Neural cell (in vitro differentiated cells): ENCODE measurements around the gene NUP133. TPM values are rescaled to one million over a fixed set of nuclear protein-coding genes. Genes with fewer than 3 reads are reported as not detected.

Experiments
- H2AFZ ChIP-seq: fragments of 200-600, 300-800 bp; sonication (generic), shearing (Covaris generic); 2 replicates; pipeline ENCODE4 v1.6.0; 2014; ENCODE audit warnings: low read depth, mild to moderate bottlenecking, antibody characterized with exemption, low read length, moderate library complexity
- H3F3A ChIP-seq: fragments of 200-600 bp; shearing (Covaris generic); 2 replicates; pipeline ENCODE4 v1.6.1; 2016; ENCODE audit warnings: mild to moderate bottlenecking, moderate library complexity, mixed read lengths, antibody characterized with exemption, low read length; ENCODE audit not compliant: insufficient read depth, poor library complexity, severe bottlenecking
- H3K27ac ChIP-seq: fragments of 200-600, 300-800 bp; sonication (generic), shearing (Covaris generic); 2 replicates; pipeline ENCODE4 v1.5.1; 2014; ENCODE audit warnings: mild to moderate bottlenecking, low read length, moderate library complexity
- H3K27me3 ChIP-seq: fragments of 300-800, 200-600 bp; sonication (generic), shearing (Covaris generic); 2 replicates; pipeline ENCODE4 v1.6.0; 2014; ENCODE audit warnings: mild to moderate bottlenecking, low read depth, low read length, moderate library complexity; ENCODE audit not compliant: insufficient read depth
- H3K36me3 ChIP-seq: fragments of 300-800, 200-600 bp; sonication (generic), shearing (Covaris generic); 2 replicates; pipeline ENCODE4 v1.5.1; 2014; ENCODE audit warnings: mild to moderate bottlenecking, antibody characterized with exemption, low read length, moderate library complexity; ENCODE audit not compliant: insufficient read depth
- H3K4me2 ChIP-seq: fragments of 300-800, 200-600 bp; sonication (generic), shearing (Covaris generic); 2 replicates; pipeline ENCODE4 v1.6.0; 2014; ENCODE audit warnings: mild to moderate bottlenecking, low read length
- H3K4me3 ChIP-seq: fragments of 300-800, 200-600 bp; sonication (generic), shearing (Covaris generic); 2 replicates; pipeline ENCODE4 v1.5.1; 2014; ENCODE audit warnings: mild to moderate bottlenecking, low read length, moderate library complexity
- H3K79me2 ChIP-seq: fragments of 200-600 bp; shearing (Covaris generic); replicated peaks from 2 replicates; pipeline ENCODE4 v1.6.0; 2014; ENCODE audit warnings: mild to moderate bottlenecking, low read length, moderate library complexity; ENCODE audit not compliant: insufficient read depth
- H3K9ac ChIP-seq: fragments of 300-800, 200-600 bp; sonication (generic), shearing (Covaris generic); 2 replicates; pipeline ENCODE4 v1.6.1; 2016; ENCODE audit warnings: mild to moderate bottlenecking, low read length, mixed read lengths
- H3K9me2 ChIP-seq: fragments of 200-600 bp; shearing (Covaris generic); 2 replicates; pipeline ENCODE4 v1.6.1; 2016; ENCODE audit warnings: mild to moderate bottlenecking, low read length, mixed read lengths; ENCODE audit not compliant: insufficient read depth
- H3K9me3 ChIP-seq: fragments of 200-600, 300-800 bp; sonication (generic), shearing (Covaris generic); 2 replicates; pipeline ENCODE4 v1.6.1; 2016; ENCODE audit warnings: mild to moderate bottlenecking, mixed run types, low read length, moderate library complexity, mixed read lengths
- H4K20me1 ChIP-seq: fragments of 200-600 bp; shearing (Covaris generic); 2 replicates; pipeline ENCODE4 v1.6.1; 2016; ENCODE audit warnings: mild to moderate bottlenecking, mixed run types; ENCODE audit not compliant: insufficient read depth
- EP300 ChIP-seq: fragments of 450-650 bp; conservative IDR thresholded peaks from 2 replicates; pipeline ENCODE4 v1.6.1; 2014; ENCODE audit warnings: antibody characterized with exemption, mild to moderate bottlenecking, moderate library complexity; ENCODE audit not compliant: poor library complexity, severe bottlenecking
- EZH2 ChIP-seq: fragments of 200-600, 300-800 bp; shearing (Covaris generic), sonication (generic); IDR thresholded peaks from 2 replicates; pipeline ENCODE4 v1.6.1; 2014; ENCODE audit warnings: antibody characterized with exemption, low read length, borderline replicate concordance, mild to moderate bottlenecking; ENCODE audit not compliant: insufficient read depth, poor library complexity, severe bottlenecking
- MXI1 ChIP-seq: fragments of 450-650 bp; conservative IDR thresholded peaks from 2 replicates; pipeline ENCODE4 v1.6.1; 2014; ENCODE audit warnings: antibody characterized with exemption, mild to moderate bottlenecking; ENCODE audit not compliant: poor library complexity, severe bottlenecking
- POLR2AphosphoS5 ChIP-seq: IDR thresholded peaks from 2 replicates; pipeline ENCODE4 v1.6.1; 2012
- RAD21 ChIP-seq: fragments of 450-650 bp; conservative IDR thresholded peaks from 2 replicates; pipeline ENCODE4 v1.6.1; 2014; ENCODE audit warnings: antibody characterized with exemption, mild to moderate bottlenecking, moderate library complexity
- SMC3 ChIP-seq: fragments of 450-650 bp; conservative IDR thresholded peaks from 2 replicates; pipeline ENCODE4 v1.6.1; 2014; ENCODE audit warnings: antibody characterized with exemption, mild to moderate bottlenecking, moderate library complexity; ENCODE audit not compliant: poor library complexity
- TAF1 ChIP-seq: IDR thresholded peaks from 2 replicates; pipeline ENCODE4 v1.6.1; 2012; ENCODE audit warnings: low read depth
- polyA minus RNA-seq: library from RNA; depleted of rRNA, polyadenylated mRNA; stranded (reverse); fragments of >200 nt; gene quantifications from 2 replicates; pipeline ENCODE4 v1.2.3, GENCODE V29; 2014
- polyA plus RNA-seq: library from polyadenylated mRNA; depleted of rRNA; stranded (reverse); fragments of >200 nt; gene quantifications from 2 replicates; pipeline ENCODE4 v1.2.3, GENCODE V29; 2014
- TF ChIP-seq, protein P1 (sequence below): fragments of 450-650 bp; IDR thresholded peaks from 2 replicates; pipeline ENCODE4 v1.5.1; 2014; ENCODE audit warnings: antibody characterized with exemption, mild to moderate bottlenecking, moderate library complexity; ENCODE audit not compliant: poor library complexity, severe bottlenecking
- TF ChIP-seq, protein P2 (sequence below): IDR thresholded peaks from 2 replicates; pipeline ENCODE4 v1.6.1; 2012; ENCODE audit warnings: borderline replicate concordance

Gene NUP133
- polyA plus RNA-seq, result 60.2 and 73.4 TPM in 2 replicates
- 85.7 and 87.5 TPM in 2 replicates for polyA minus RNA-seq

DNA sequence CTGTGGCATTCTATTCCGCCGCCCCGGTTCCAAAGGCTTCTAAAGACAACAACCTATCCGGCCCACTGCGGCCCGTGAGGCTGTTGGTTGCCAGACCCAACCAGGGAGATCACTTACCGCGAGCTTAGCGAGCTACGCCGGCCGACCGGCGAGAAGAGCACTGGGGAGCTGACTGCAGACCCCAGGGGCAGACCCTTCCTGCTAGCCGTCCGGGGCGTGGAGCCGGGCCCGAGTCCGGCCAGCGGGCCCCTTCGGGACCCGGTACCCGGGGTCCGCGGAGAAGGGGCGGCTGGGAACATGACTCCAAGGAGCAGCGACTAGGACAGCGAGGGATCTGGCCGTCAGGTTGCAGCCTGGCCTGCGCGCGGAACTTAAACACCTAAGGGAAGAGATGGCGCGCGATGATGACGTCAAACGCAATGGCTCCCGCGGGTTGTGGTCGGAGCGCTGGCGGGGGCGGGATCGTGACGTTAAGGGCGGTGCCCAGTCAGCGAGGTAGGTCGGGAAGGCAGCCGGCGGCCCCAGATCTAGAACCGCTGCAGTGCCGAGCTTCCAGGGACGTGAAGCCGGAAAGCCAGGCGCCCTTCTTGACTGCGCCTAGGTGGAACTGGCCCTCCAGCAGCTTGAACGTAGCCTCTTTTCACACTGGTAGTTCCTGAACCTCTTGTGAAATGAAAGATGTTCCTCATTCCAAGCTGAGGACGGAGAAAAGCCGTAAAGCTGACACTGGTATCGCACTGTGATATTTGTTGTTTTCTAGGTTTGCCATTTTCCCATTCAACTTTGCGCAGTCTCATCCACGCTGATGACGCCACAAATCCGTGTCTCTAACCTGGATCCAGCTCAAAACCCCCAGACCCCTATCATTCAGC, at the start of gene NUP133:
NUP133 (minus strand) TSS at position 391 of the 872 bp plus-strand sequence; CDS start at position 299, 92 bp downstream.
- Histone ChIP-seq H3K9me2 (no peaks in the 10 kb centered on the region), H4K20me1 (no peaks in the 10 kb centered on the region)

DNA sequence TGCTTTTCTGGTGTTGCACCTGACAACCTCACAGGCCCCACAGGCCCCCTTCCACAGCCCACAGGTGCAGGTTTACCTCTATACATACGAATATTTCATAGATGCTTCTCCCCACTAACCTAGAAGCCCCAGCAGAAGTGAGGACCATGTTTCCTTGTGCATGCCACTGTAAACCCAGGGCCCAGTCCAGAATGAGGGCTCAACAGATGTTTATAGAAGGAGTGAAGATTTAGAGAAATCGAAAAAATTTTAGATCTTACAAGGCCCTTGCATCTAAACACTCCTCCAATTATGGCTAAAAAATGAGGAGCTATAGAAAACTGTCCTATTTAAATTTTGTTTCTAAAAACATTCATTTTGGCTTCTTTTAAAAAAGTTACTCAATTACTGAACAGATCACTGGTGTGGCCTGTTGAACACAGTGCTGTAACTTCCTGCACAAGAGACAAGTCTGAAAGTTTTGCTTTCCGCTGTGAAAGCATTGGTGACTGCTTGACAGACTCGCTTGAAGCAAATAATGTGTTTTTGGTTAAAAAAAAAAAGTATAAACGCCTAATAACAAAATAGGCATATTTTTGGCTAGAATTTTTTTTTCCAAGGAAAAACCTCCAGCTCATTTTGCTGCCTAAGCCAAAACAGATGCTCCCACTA, 49.2 kb upstream of the NUP133 start:
- Histone ChIP-seq H3K9ac (peak overlapping the region; percentile 73), H2AFZ (no peak overlapping the region), H3K4me3 (peak overlapping the region; percentile 84), H3K79me2 (peaks cover 36% of the 10 kb centered on the region), H3K27ac (no peak overlapping the region), H3K9me2 (no peaks in the 10 kb centered on the region), H3K9me3 (no peaks in the 10 kb centered on the region), H3K27me3 (no peaks in the 10 kb centered on the region), H4K20me1 (no peaks in the 10 kb centered on the region), H3F3A (no peaks in the 10 kb centered on the region), H3K36me3 (no peaks in the 10 kb centered on the region), H3K4me2 (peak overlapping the region; percentile 35)
- TF ChIP-seq MXI1 (no peak), SMC3 (no peak), RAD21 (no peak), EP300 (no peak)
- TF ChIP-seq, protein P1, sequence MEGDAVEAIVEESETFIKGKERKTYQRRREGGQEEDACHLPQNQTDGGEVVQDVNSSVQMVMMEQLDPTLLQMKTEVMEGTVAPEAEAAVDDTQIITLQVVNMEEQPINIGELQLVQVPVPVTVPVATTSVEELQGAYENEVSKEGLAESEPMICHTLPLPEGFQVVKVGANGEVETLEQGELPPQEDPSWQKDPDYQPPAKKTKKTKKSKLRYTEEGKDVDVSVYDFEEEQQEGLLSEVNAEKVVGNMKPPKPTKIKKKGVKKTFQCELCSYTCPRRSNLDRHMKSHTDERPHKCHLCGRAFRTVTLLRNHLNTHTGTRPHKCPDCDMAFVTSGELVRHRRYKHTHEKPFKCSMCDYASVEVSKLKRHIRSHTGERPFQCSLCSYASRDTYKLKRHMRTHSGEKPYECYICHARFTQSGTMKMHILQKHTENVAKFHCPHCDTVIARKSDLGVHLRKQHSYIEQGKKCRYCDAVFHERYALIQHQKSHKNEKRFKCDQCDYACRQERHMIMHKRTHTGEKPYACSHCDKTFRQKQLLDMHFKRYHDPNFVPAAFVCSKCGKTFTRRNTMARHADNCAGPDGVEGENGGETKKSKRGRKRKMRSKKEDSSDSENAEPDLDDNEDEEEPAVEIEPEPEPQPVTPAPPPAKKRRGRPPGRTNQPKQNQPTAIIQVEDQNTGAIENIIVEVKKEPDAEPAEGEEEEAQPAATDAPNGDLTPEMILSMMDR, result no peak
- TF ChIP-seq, protein P2, sequence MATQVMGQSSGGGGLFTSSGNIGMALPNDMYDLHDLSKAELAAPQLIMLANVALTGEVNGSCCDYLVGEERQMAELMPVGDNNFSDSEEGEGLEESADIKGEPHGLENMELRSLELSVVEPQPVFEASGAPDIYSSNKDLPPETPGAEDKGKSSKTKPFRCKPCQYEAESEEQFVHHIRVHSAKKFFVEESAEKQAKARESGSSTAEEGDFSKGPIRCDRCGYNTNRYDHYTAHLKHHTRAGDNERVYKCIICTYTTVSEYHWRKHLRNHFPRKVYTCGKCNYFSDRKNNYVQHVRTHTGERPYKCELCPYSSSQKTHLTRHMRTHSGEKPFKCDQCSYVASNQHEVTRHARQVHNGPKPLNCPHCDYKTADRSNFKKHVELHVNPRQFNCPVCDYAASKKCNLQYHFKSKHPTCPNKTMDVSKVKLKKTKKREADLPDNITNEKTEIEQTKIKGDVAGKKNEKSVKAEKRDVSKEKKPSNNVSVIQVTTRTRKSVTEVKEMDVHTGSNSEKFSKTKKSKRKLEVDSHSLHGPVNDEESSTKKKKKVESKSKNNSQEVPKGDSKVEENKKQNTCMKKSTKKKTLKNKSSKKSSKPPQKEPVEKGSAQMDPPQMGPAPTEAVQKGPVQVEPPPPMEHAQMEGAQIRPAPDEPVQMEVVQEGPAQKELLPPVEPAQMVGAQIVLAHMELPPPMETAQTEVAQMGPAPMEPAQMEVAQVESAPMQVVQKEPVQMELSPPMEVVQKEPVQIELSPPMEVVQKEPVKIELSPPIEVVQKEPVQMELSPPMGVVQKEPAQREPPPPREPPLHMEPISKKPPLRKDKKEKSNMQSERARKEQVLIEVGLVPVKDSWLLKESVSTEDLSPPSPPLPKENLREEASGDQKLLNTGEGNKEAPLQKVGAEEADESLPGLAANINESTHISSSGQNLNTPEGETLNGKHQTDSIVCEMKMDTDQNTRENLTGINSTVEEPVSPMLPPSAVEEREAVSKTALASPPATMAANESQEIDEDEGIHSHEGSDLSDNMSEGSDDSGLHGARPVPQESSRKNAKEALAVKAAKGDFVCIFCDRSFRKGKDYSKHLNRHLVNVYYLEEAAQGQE, result no peak

More for the DNA sequence above, at the start of gene NUP133:
- no peaks in the 10 kb centered on the region for H3K36me3 ChIP-seq
- peak within 1 kb of the TSS; percentile 77 for H3K4me2 ChIP-seq
- H3K79me2 ChIP-seq, result peaks cover 16% of the 10 kb centered on the region
- H3F3A ChIP-seq, result no peaks in the 10 kb centered on the region
- H2AFZ ChIP-seq, result peak within 1 kb of the TSS; percentile 96
- peak within 1 kb of the TSS; percentile 76 for H3K4me3 ChIP-seq
- TF ChIP-seq MXI1 (peak; percentile 94), EZH2 (no peak), POLR2AphosphoS5 (peak; percentile 96), TAF1 (peak; percentile 95), SMC3 (peak; percentile 39), EP300 (peak; percentile 70), RAD21 (peak; percentile 16)
- TF ChIP-seq, protein P1, result peak; percentile 19
- TF ChIP-seq, protein P2, result peak; percentile 95
- no peaks in the 10 kb centered on the region for H3K27me3 ChIP-seq
- peak within 1 kb of the TSS; percentile 95 for H3K27ac ChIP-seq
- peak within 1 kb of the TSS; percentile 79 for H3K9ac ChIP-seq
- H3K9me3 ChIP-seq, result no peaks in the 10 kb centered on the region
